Caco-2 (cell line): Measurements from ENCODE around the gene SLCO1B3. TPM values are rescaled to one million over a fixed set of nuclear protein-coding genes. Genes with fewer than 3 reads are reported as not detected.

Experiments
- BruUV-seq: library from RNA; stranded (reverse); fragments of 400-500 nt; replicated peaks from 2 replicates; lab custom pipeline; 2021; lab: Mats Ljungman, UMichigan
- CTCF ChIA-PET: fragments of 300-600 bp; sonication (Branson Sonifier 250); formaldehyde crosslinking; loops from one replicate; lab custom pipeline; 2022; ENCODE audit warnings: antibody characterized with exemption; lab: Charles Lee
- POLR2A ChIA-PET: fragments of 300-600 bp; sonication (Branson Sonifier 250); formaldehyde crosslinking; loops from one replicate; lab custom pipeline; 2022; ENCODE audit warnings: antibody characterized with exemption; lab: Charles Lee
- DNase-seq, 2 experiments: peaks; one replicate each; pipeline versions ENCODE4 v3.0.0 to v3.0.0-alpha.2; 2020 to 2022
- H3K27me3 ChIP-seq: replicated peaks from 2 replicates; pipeline ENCODE4 v1.6.0; 2011; ENCODE audit warnings: low read length; ENCODE audit not compliant: control insufficient read depth, insufficient read depth
- H3K36me3 ChIP-seq: 2 replicates; pipeline ENCODE4 v1.5.1; 2011; ENCODE audit warnings: low read length; ENCODE audit not compliant: control insufficient read depth, insufficient read depth
- H3K4me1 ChIP-seq: fragments of 250-450 bp; sonication (Bioruptor Pico); 2 replicates; pipeline ENCODE4 v1.5.1; 2020; ENCODE audit warnings: mild to moderate bottlenecking
- H3K4me3 ChIP-seq: 2 replicates; pipeline ENCODE4 v1.5.1; 2011; ENCODE audit warnings: low read depth, mild to moderate bottlenecking, control low read depth, low read length
- H3K9me3 ChIP-seq: fragments of 250-450 bp; sonication (Bioruptor Pico); 2 replicates; pipeline ENCODE4 v1.5.1; 2020; ENCODE audit warnings: mild to moderate bottlenecking, moderate library complexity
- H3K27ac Mint-ChIP-seq: one replicate; pipeline ENCODE4 v1.8.0; 2022; ENCODE audit warnings: mixed read lengths; ENCODE audit not compliant: unreplicated experiment
- H3K27me3 Mint-ChIP-seq: one replicate; pipeline ENCODE4 v1.8.0; 2022; ENCODE audit warnings: mixed read lengths; ENCODE audit not compliant: insufficient read depth, unreplicated experiment
- H3K36me3 Mint-ChIP-seq: one replicate; pipeline ENCODE4 v1.8.0; 2022; ENCODE audit warnings: mild to moderate bottlenecking, mixed read lengths; ENCODE audit not compliant: insufficient read depth, unreplicated experiment
- H3K4me1 Mint-ChIP-seq: one replicate; pipeline ENCODE4 v1.8.0; 2022; ENCODE audit warnings: low read depth, mixed read lengths; ENCODE audit not compliant: unreplicated experiment
- H3K4me3 Mint-ChIP-seq: one replicate; pipeline ENCODE4 v1.8.0; 2022; ENCODE audit warnings: mild to moderate bottlenecking, moderate library complexity, mixed read lengths; ENCODE audit not compliant: unreplicated experiment
- H3K9me3 Mint-ChIP-seq: one replicate; pipeline ENCODE4 v1.8.0; 2022; ENCODE audit warnings: mixed read lengths; ENCODE audit not compliant: unreplicated experiment
- CTCF ChIP-seq, 2 experiments: fragments of 200-600 bp in 1 of 2; IDR thresholded peaks; 1 replicate in 1 of 2; 2 replicates in 1 of 2; pipeline versions ENCODE4 v1.5.1 to v1.8.0; 2011 to 2022; ENCODE audit warnings: antibody characterized with exemption in 1 of 2, control low read depth in 1 of 2, inconsistent platforms in 1 of 2, low read depth in 1 of 2, low read length in 1 of 2, mild to moderate bottlenecking in 1 of 2, moderate library complexity in 1 of 2; ENCODE audit not compliant: insufficient read depth in 1 of 2, severe bottlenecking in 1 of 2, unreplicated experiment in 1 of 2
- intact Hi-C: fragments of 100-400 bp; cut with micrococcal nuclease; formaldehyde crosslinking; loops from one replicate; pipeline ENCODE4 v1.10.0; 2022; ENCODE audit not compliant: unreplicated experiment
- total RNA-seq: library from RNA; stranded (reverse); gene quantifications from 2 replicates; pipeline ENCODE4 v1.2.3, GENCODE V29; 2022

Gene SLCO1B3
- total RNA-seq, 1 experiment from 2014 or later: 0.20 TPM

GRCh38 chr12:20832911-20833310 lies 22.4 kb downstream of the SLCO1B3 start:
- TF ChIP-seq CTCF (IDR thresholded peaks at IDR 0.05; ENCODE audit: insufficient read depth in 1 of 2, low read depth in 1 of 2, low read length in 1 of 2, severe bottlenecking in 1 of 2, unreplicated experiment in 1 of 2): no peak
- intact Hi-C loops: no loop called here
- H3K4me3 ChIP-seq: no peak overlapping the region
- no TSS peak for BruUV-seq
- ChIA-PET POLR2A (no interaction called here), CTCF (no interaction called here)
- no peak overlapping the region for H3K27ac Mint-ChIP-seq
- no peak overlapping the region for H3K4me3 Mint-ChIP-seq
- H3K27me3 ChIP-seq: no peaks in the 10 kb centered on the region
- H3K36me3 Mint-ChIP-seq: no peaks in the 10 kb centered on the region
- no peaks in the 10 kb centered on the region for H3K4me1 ChIP-seq
- no peaks in the 10 kb centered on the region for H3K27me3 Mint-ChIP-seq
- no peaks in the 10 kb centered on the region for H3K9me3 Mint-ChIP-seq
- DNase-seq: no peak
- H3K9me3 ChIP-seq: no peaks in the 10 kb centered on the region; the same call in 1 of the 2 replicates
- peaks cover 7% of the 10 kb centered on the region for H3K4me1 Mint-ChIP-seq
- no peaks in the 10 kb centered on the region for H3K36me3 ChIP-seq

GRCh38 chr12:20852649-20853048 lies 42.1 kb downstream of the SLCO1B3 start:
- H3K4me3 Mint-ChIP-seq: no peak overlapping the region
- H3K27ac Mint-ChIP-seq: no peak overlapping the region
- no peaks in the 10 kb centered on the region for H3K27me3 ChIP-seq
- no peak overlapping the region for H3K4me3 ChIP-seq
- H3K27me3 Mint-ChIP-seq: no peaks in the 10 kb centered on the region
- DNase-seq: no peak
- TF ChIP-seq CTCF (IDR thresholded peaks at IDR 0.05; ENCODE audit: insufficient read depth in 1 of 2, low read depth in 1 of 2, low read length in 1 of 2, severe bottlenecking in 1 of 2, unreplicated experiment in 1 of 2): no peak
- H3K36me3 Mint-ChIP-seq: no peaks in the 10 kb centered on the region
- H3K4me1 Mint-ChIP-seq: no peaks in the 10 kb centered on the region
- no TSS peak for BruUV-seq
- H3K36me3 ChIP-seq: no peaks in the 10 kb centered on the region
- no peaks in the 10 kb centered on the region for H3K9me3 ChIP-seq
- H3K9me3 Mint-ChIP-seq: peaks cover 11% of the 10 kb centered on the region
- CTCF ChIA-PET: no interaction called here
- intact Hi-C loops: no loop called here
- H3K4me1 ChIP-seq: no peaks in the 10 kb centered on the region
- POLR2A ChIA-PET: no interaction called here

GRCh38 chr12:20863056-20863455 lies 52.6 kb downstream of the SLCO1B3 start:
- intact Hi-C loops: no loop called here
- Histone ChIP-seq H3K4me1 (no peaks in the 10 kb centered on the region), H3K9me3 (no peaks in the 10 kb centered on the region; the same call in 1 of the 2 replicates), H3K27me3 (no peaks in the 10 kb centered on the region), H3K4me3 (no peak overlapping the region), H3K36me3 (no peaks in the 10 kb centered on the region)
- no peaks in the 10 kb centered on the region for H3K36me3 Mint-ChIP-seq
- H3K27ac Mint-ChIP-seq: no peak overlapping the region
- H3K4me1 Mint-ChIP-seq: no peaks in the 10 kb centered on the region
- H3K4me3 Mint-ChIP-seq: no peak overlapping the region
- ChIA-PET CTCF (no interaction called here), POLR2A (no interaction called here)
- no TSS peak for BruUV-seq
- DNase-seq: no peak
- no peak for TF ChIP-seq CTCF (IDR thresholded peaks at IDR 0.05; ENCODE audit: insufficient read depth in 1 of 2, low read depth in 1 of 2, low read length in 1 of 2, severe bottlenecking in 1 of 2, unreplicated experiment in 1 of 2)
- H3K27me3 Mint-ChIP-seq: peaks cover 3% of the 10 kb centered on the region
- H3K9me3 Mint-ChIP-seq: no peaks in the 10 kb centered on the region
